HG02642 (cell line): ENCODE results near the gene PITPNM3.

Source experiments
- ATAC-seq: cut with Tn5 transposase; IDR thresholded peaks from one replicate; pipeline ENCODE4 v1.9.1; 2021; ENCODE audit warnings: mild to moderate bottlenecking; ENCODE audit not compliant: unreplicated experiment, poor library complexity

Gene PITPNM3

GRCh38 chr17:6554342-6554741 is 2.0 kb downstream of the PITPNM3 start:
- no peak for ATAC-seq

GRCh38 chr17:6551869-6552531 is 4.4 kb downstream of the PITPNM3 start:
- ATAC-seq: no peak

- ATAC-seq: no peak
These were observed 5.0 kb downstream of the PITPNM3 start for GRCh38 chr17:6551356-6551755.

GRCh38 chr17:6549384-6550036 is 6.8 kb downstream of the PITPNM3 start:
- ATAC-seq: no peak

GRCh38 chr17:6548578-6549330 is 7.6 kb downstream of the PITPNM3 start:
- ATAC-seq: no peak

GRCh38 chr17:6548034-6548433 is 8.3 kb downstream of the PITPNM3 start:
- ATAC-seq: no peak

- ATAC-seq: no peak
These were observed 9.0 kb downstream of the PITPNM3 start for GRCh38 chr17:6547336-6547735.

- no peak for ATAC-seq
These were observed 10.2 kb downstream of the PITPNM3 start for GRCh38 chr17:6546069-6546718.

GRCh38 chr17:6545291-6545690 is 11.1 kb downstream of the PITPNM3 start:
- ATAC-seq: no peak

GRCh38 chr17:6544011-6544370 is 12.4 kb downstream of the PITPNM3 start:
- ATAC-seq: no peak

- no peak for ATAC-seq
These were observed 13.0 kb downstream of the PITPNM3 start for GRCh38 chr17:6543079-6544010.

GRCh38 chr17:6542577-6542976 is 13.8 kb downstream of the PITPNM3 start:
- no peak for ATAC-seq

- no peak for ATAC-seq
These were observed 14.5 kb downstream of the PITPNM3 start for GRCh38 chr17:6541886-6542285.

- no peak for ATAC-seq
These were observed 16.5 kb downstream of the PITPNM3 start for GRCh38 chr17:6539871-6540270.

- no peak for ATAC-seq
These were observed 19.7 kb downstream of the PITPNM3 start for GRCh38 chr17:6536566-6537065.

- ATAC-seq: no peak
These were observed 20.3 kb downstream of the PITPNM3 start for GRCh38 chr17:6536053-6536452.

- ATAC-seq: no peak
These were observed 21.4 kb downstream of the PITPNM3 start for GRCh38 chr17:6534846-6535514.

- no peak for ATAC-seq
These were observed 23.9 kb downstream of the PITPNM3 start for GRCh38 chr17:6532441-6532885.

- no peak for ATAC-seq
These were observed 24.8 kb downstream of the PITPNM3 start for GRCh38 chr17:6531575-6531974.
